Putamen (tissue), 1 donor: ENCODE data around the gene HES2.
"Not testable (repeated sequence)": the region's sequence is repeated elsewhere in the genome, so short reads cannot be mapped to it uniquely, and the experiment has no call there.

ENCODE experiments used
- DNase-seq: peaks from one replicate; pipeline ENCODE4 v3.0.0-alpha.2; 2016; ENCODE audit warnings: low spot score

The HES2 gene

DNA sequence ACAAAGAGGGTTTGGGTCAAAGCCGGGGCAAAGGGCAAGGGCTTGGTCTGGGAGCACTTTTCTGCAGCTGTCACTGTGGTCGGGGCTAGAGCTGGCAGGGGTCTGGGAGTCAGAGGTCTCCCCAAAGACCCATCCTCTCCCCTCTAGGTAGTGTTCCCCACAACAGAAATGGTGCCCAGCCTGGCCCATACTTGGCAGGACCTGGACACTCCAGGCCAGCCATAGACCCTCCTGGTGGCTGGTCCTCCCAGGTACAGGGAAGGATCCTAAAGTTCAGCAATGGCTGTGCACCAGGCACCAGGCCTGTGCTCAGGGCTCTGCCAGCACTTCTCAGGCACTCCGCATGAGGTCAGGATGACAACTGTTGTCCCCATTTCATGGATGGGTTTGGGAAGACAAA is 15.8 kb upstream of the HES2 start:
- no peak for DNase-seq

GRCh38 chr1:6435129-6435528 is 15.4 kb upstream of the HES2 start:
- no peak for DNase-seq

GRCh38 chr1:6434186-6434585 is 14.5 kb upstream of the HES2 start:
- no peak for DNase-seq

- DNase-seq, result not testable (repeated sequence)
Observed at GRCh38 chr1:6431645-6432579, 12.2 kb upstream of the HES2 start.

GRCh38 chr1:6429660-6430411 is 10.1 kb upstream of the HES2 start:
- not testable (repeated sequence) for DNase-seq

DNA sequence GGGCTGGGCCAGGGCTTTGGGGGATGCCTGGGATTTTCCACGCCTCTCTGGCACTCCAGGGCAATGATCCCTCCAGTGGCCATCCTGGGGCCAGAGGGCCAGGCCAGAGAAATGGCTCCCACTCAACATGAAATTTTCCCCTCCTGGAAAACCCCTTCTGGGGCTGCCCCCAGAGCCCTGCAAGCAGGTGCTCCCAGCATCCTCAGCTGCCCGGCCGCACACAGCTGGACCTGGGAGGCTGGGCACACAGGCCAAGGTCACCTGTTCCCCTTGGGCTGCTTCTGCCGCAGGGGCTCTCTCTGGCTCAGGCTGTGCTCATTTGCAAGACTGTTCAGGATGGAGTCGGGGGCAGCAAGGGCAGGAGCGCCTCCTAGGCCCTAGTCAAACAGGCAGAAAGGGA is 8.7 kb upstream of the HES2 start:
- not testable (repeated sequence) for DNase-seq

DNA sequence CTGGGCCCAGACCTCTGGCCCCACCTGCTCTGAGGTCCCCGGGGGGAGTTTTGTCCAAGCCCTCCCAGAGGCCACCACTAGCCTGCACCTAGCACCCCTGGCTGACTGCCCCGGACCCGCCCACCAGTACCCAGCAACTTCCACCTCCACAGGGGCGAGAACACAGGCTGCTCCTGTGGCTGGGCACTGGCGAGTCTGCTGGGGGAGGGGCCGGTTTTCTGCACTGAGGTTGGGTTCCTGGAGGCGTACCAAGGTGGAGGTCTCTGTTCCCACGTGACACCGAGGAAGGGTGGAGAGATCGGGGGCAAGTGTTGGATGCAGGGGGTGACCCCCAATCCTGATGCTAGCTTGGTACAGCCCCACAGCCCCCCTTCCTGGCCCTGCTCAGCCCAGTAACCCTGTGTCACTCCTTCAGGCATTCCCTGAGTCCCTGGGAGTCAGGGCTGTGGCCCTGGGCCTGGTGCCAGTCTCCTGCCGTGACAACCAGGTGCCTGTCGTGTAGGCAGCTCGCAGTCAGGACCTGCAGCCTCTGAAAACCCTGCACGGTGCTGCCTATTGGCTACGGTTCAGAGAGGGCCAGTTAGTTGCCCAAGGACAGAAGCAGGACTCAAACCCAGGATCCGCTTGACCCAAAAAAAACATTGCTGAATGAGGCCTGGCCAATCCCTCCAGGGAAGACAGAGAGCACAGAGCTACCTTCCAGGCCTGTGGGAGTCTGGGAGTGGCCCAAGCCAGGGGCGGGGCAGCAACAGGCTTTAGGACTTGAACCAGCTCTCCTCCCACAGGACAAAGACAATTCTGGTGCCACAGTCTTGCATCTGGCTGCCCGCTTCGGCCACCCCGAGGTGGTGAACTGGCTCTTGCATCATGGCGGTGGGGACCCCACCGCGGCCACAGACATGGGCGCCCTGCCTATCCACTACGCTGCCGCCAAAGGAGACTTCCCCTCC is 8.0 kb upstream of the HES2 start:
- no peak for DNase-seq

- DNase-seq, result no peak
Observed at GRCh38 chr1:6426972-6427350, 7.2 kb upstream of the HES2 start.

DNA sequence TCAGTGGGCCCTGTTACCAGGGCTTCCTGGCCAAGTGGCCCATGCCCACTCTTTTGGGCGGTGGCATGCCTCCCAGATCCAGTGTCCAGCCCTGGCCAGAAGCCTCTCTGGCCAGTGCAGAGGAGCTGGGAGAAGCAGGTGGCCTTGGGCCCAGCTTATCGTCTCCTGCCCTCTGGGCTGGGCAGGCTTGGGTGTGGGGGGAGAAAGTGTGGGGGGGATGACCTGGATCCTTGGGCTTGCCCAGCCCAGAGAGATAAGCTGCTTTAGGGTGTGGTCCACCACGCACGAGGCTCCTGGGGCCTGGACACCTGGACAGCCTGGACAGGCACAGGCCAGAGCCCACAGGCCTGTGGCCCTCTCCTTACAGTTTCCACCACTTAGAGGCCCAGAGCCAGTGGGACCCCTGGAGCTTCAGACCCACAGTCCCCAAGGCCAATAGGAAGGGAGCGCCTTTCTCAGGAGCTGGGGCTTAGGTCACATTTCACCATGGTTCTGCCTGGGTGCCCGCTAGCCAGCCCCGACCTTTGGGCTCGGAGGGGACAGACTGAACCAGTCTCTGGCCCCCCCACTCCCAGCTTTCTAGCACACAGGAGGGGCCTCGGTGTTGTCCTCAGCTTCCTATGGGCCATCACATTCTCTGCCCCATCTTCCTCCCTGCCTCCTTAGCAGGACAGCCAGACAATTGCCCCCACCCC is 6.7 kb upstream of the HES2 start:
- no peak for DNase-seq

- DNase-seq, result no peak
Observed at GRCh38 chr1:6425658-6426057, 5.9 kb upstream of the HES2 start.

DNA sequence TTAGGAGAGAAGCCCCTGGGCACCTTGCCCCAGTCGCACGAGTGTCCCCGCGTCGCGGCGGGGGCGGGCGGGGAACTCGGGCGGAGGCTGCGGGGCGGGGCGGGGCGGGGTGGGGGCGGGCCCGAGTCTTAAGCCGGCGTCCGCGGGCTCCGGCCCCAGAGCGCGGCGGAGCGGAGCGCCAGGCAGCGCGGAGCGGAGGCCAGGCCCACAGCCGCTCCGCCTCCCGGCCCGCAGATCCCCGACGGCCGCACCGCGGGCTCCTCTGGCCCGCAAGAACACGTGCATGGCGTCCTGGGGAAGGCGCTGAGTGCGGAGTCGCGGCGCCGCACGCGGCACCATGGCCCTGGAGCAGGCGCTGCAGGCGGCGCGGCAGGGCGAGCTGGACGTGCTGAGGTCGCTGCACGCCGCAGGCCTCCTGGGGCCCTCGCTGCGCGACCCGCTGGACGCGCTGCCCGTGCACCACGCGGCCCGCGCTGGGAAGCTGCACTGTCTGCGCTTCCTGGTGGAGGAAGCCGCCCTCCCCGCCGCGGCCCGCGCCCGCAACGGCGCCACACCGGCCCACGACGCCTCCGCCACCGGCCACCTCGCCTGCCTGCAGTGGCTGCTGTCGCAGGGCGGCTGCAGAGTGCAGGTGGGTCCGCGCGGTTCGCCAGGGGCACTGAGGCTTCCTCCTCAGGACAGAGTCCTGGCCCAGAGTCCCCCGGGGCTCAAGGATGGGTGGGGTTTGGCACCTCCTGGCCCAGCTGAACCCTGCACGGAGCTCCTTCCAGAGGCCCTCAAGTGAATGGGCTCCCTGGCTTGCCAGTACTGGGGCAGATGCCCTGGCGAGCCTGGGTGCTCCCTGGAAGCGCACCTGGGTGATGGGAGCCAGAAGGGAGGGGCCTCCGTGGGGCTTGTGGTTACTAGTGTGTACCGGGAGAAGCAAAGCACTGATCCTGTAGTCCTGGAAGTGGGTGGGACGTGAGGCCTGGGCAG is 5.2 kb upstream of the HES2 start, which contains the start of gene ESPN:
ESPN (plus strand) TSS at position 158 of the 975 bp plus-strand sequence; CDS start at position 338, 180 bp downstream.
- DNase-seq, result no peak

DNA sequence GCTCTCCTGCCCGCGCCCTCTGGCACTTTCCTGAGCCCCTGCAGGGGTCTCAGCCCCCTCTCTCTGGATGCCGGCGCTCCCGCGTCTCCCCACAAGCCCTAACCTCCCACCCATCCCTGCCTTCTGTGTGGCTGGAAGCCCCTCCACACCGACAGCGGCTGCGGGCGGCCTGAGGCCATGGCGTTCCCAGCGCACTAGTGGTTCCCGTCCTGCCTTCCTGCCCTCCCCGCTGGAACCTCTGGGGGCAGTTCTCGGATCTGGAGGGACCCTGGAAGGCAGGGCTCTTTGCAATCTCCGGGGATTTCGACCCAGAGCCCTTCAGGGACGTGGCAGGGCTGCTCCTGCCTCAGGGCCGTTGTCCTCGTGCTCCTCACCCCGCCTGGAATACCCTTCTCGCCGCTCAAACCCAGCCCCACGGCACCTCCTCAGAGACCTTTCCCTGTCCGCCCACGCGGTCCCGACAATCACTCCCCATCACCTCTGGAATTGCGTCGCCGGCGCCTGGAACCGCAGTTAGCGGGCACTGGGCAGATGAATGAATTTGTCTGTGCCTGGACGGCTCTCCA is 4.4 kb upstream of the HES2 start:
- no peak for DNase-seq

- no peak for DNase-seq
Observed at GRCh38 chr1:6423321-6423999, 3.7 kb upstream of the HES2 start.

DNA sequence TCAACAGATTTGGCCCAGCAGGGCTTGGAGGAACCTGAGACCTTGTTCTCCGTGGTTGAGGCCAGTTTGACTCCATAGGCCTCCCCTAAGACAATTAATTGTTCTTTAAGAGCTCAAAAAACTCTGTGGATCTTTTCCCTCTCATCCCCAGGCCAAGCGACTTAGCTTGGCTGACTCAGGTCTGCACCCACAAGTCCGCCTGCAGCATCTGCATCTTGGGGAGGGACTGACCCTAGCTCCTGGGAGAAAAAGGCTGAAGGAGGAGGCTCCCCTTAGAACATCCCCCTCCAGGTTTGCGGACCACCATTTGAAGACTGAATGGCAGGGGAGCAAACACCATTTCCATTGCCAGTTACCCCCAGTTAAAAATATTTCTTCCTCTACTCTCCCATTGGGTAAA is 1.5 kb upstream of the HES2 start:
- no peak for DNase-seq

DNA sequence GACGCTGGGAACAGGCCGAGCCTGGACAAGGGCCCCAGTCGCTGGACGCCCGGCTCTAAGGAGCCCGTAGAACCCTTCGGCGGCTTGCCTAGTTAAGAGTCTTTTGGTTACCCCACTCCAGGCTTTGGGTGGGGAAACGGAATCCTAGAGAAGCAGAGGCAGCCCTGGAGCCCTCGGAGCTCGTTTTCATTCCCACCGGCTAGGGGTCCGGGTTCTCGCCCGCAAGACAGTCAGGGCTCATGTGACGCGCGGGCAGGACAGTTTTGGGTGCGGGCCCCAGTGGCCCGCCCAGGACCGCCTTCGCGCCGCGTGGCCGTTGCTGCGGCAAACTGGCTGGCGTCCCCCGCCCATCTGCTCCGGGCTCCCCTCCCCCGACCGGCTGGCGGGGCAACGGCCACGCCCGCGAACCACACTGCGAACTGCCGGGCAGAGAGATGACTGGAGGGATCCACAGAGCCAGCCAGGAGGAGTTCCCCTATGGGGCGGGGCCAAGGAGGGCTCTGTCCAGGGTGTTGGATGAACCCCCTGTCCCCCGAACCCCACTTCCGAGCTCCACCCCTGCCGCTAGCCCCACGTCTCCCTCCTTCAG is 829 bp upstream of the HES2 start:
- DNase-seq, result no peak

DNA sequence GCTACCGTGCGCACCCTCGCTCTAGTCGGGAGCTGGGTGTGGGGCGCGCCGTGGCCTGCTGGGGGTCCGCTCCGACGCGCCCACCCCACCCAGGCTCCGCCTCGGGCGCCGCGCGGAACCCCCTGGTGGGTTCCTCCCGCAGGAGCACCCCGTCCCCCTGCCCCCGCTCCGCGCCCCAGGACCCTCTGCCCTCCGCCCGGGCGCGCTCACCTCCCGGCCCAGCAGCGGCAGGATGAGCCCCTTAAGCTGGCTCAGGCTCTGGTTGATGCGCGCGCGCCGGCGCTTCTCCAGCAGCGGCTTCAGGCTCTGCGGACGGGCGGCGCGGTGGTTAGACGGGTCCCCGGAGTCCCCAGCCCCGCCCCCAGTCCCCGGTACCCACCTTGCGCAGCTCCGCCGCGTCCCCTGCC is 319 bp downstream of the HES2 start:
- DNase-seq, result no peak

GRCh38 chr1:6418668-6419396 is 887 bp downstream of the HES2 start:
- DNase-seq, result no peak
